Inferior parietal cortex (tissue), 1 donor: ENCODE data around the gene SFI1.

ENCODE experiments used
- DNase-seq: peaks from one replicate; pipeline ENCODE4 v3.0.0-alpha.2; 2016; ENCODE audit errors: extremely low spot score

Gene SFI1

GRCh38 chr22:31616315-31616980 is 120.1 kb downstream of the SFI1 start:
- no peak for DNase-seq

- DNase-seq: no peak
These were observed 121.7 kb downstream of the SFI1 start for GRCh38 chr22:31618057-31618456.

DNA sequence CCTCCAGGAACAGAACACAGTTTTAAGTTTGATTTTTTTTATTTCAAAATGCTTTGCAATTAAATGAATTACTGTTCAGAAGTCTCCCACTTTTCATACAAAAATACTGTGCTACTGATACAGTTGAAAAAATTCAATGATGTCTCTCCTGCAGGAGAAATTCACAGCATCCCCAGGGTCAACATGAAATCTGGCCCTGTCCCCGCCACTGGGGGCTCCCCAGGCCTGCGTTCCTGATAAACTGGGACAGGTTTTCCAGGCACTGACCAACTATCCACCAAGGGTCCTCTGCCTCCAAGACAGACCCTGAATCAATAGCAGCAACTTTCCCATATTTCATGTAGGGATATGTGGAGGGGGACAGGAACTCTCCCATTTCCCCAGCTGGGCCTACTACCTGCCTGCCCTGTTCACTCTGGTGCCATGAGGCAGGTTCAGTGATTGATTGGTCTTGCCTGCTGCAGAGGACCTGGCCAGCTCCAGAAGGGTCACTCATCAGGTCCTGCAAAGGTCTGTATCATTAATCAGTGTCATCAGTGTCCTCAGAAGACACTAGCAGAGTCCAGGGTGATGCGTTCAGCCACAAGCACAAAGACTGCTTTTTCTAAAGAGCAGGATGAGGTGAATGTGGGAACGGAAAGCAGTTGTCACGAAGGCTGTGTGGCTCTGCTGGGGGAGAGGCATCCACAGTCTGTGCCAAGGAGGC is 122.3 kb downstream of the SFI1 start:
- no peak for DNase-seq

DNA sequence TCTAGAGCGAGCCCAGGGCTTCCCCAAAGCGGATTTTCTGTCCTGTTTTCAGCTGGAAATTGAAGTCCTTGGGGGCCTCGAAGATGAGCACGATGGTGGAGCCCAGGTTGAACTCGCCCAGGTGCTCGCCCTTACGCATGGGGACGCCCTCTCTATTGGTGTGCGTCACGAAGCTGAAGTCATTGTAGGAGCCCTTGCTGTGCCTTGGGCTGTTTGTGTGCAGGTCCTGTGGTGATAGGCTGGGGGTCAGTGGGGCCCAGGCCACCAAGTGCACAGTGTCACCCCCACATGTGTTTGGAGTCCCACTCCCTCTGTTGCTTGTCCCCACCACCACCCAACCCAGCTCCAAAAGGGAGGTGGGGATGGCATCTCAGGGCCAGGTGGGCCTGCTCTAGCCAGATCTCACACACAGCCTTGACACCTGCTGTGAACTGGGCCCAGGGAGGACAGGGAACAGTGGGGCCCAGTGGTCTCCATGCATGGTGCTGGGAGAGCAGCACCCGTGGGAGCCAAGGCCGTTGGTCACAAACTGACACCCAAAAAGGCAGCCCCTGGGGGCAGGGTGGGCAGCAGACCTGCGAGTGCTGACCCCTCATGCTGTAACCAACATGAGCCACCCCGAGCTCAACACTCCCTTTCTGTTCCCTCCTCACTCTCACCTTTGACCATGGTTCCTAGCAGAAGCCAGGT is 123.4 kb downstream of the SFI1 start:
- DNase-seq: no peak

DNA sequence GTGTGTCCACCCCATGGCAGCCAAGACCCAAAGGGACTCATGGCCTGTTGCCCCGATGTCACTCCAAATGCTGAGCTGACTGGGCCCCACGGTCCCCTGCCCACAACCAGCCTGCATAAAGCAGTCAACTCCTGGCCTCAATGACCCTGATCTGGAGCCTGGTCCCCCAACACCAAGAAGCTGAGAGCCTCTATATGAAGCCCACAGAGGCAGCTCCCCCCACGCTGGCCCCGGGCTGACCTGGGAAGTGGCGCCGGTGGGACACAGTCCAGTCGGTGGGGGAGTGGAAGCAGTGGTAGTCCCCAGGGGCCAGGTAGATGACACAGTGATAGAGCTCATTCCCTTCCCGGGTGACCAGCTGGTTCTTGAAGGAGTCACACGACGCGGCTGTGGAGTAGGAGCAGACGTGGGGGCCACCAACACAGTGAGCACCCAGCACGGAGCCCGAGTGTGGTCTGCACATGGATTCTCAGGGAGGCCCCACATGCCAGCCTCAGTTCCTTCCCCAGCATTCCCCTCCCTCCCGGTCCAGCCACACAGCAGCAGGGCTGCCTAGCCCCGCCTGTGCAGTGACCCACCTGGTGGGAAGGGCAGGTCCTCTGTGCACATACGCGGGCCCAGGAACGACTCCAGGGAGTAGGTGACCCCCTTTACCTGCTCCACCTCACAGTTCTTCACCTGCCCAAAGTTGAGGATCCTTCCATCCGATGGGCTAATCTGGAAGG is 124.6 kb downstream of the SFI1 start:
- DNase-seq: no peak

DNA sequence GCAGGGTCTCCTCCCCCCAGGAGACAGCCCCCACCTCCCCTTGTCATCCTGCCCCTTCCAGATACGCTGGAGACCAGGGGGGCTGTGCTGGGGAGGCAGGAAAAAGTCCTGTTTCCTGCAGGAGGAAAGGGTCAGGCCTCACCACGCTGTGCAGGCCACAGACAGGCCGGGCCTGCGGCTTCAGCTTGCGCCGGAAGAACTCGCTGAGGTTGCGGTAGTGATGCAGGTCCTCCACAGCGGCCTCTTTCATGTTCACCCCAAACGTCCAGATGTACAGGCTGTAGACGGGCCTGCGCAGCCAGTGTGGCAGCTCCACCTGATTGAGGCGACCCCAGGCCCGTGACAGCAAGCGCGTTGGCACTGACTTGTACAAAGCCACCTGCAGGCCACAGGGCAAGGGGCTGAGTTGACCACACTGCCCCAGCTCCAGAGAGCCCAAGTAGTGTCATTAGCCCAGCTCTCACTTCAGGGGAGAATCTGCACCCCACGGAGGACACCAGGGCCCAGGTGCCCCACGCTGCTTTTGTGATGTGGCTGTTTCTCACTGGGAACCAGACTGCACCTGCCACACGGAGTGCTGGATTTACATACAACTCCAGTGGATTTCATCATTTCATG is 125.3 kb downstream of the SFI1 start:
- DNase-seq: no peak

GRCh38 chr22:31622980-31623379 is 126.6 kb downstream of the SFI1 start:
- no peak for DNase-seq

DNA sequence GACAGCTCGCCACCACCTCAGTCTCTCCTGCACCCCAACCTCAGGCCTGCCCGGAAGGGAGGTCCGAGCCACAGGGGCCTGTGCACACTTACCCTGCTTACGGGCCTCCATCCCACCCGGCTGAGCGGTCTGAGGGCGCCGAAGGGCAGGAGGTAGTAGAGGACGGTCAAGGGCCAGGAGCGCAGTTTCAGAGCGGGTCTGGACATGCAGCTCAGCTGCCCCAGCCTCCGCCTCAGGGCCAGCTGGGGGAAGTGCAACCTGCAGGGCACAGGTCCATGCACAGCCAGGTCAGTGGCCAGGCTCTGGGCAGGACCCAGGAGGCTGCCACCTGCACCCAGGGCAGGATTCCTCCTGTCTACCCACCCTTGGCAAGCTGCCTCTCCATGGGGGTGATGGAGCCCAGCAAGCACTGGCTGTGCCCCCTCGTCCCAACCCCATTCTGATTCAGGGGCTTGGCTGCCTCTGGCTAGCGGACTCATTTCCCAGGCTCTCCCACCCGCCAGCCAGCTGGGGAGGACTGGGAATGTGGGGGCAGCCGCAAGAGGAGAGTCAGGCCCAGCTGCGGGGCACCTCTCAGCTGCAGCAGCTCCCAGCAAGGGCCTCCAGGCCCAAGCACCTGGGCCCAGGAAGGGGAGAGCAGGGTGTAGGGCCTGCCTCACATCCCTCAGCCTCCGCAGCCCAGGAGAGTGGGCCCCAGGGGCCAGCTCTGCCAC is 127.4 kb downstream of the SFI1 start:
- DNase-seq: no peak

- no peak for DNase-seq
These were observed 128.9 kb downstream of the SFI1 start for GRCh38 chr22:31625257-31625640.

DNA sequence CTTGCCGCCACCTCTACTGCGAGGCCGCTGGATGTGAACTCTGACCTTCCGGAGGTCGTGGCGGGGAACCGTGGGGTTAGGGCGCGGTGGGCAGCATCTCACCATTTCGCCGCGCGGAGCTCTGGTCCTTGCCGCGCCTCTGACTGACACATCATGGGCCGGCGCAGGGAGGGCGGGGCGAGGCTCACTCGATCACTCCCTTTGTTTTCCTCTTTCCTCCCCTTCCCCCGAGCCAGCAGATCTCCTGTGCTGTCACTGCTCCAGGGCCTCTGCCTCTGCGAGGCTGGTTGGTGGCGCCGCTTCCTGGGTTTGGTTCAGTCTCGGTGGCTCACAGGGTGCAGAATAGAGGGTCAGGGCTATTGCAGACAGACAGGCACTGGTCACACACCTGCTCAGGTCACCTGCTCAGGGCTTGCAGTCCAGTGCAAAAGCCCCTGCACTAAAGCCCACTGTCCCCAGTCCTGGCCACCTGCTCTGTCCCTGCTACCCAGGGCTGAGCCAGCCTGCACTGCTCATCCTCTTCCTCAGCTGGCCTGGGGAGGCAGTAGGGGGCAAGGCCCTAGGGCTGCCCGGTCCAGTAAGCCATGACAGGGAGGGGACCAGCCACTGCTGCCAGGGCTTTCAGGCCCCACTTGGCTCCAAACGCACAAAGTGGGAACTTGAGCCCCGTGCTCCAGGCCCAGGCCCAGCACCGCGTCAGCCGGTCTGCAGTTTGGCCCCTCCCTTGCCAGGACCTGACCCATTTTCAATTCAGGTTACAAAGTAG is 129.5 kb downstream of the SFI1 start:
- DNase-seq: peak; percentile 55

- DNase-seq: no peak
These were observed 130.3 kb downstream of the SFI1 start for GRCh38 chr22:31626427-31627150.

DNA sequence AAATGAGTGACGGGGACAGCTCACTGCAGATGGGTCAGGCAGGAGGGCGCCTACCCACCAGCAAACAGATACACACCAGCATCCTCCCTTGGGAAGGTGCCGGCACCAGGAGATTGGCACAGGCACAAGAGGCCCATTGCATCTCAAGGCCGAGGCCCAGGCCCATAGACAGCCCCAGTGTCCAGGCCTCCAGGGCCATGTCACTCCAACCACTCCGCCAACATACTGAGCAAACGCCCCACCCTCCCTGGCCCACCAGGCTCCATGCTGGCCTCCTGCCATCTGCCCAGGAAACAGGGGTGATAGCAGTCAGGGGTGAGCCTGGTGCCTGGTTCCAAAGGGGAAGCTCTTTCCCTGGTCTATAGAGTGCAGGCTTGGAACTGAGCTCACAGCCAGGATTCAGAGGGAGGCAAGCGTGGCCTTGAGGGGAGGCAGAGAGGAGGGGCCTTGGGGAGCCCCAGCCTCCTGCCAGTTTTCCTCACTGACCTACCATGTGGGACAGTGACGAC is 130.9 kb downstream of the SFI1 start:
- no peak for DNase-seq

- DNase-seq: no peak
These were observed 132.0 kb downstream of the SFI1 start for GRCh38 chr22:31628362-31628761.

DNA sequence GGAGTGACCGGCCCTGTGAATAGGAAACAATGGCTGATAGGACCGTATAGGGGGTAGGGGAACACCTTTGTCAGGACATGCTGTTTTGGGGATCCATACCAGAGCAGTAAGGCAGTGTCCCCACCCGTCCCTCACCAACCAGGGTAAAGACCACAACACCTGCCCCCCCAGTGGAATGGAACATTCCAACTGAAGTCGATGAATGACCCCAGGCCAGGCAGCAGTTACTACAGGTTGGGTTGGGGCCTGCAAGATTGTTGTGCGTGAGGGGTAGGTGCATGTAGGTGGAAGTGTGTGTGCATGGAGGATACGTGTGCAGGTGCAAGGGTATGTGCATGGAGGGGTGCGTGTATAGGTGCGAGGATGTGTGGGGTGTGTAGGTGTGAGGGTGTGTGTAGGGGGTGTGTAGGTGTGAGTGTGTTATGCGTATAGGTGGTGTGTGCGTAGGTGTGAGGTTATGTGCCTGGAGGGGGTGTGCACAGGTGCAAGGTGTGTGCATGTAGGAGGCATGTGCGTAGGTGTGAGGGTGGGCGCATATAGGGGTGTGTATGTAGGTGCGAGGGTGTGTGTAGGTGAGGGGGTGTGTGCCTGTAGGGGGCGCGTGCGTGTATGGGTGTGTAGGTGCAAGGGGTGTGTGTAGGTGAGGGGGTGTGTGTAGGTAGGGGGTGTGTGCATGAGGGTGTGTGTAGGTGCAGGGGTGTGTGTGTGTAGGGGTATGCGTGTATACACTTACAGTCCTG is 132.8 kb downstream of the SFI1 start:
- no peak for DNase-seq

- DNase-seq: no peak
These were observed 133.4 kb downstream of the SFI1 start for GRCh38 chr22:31629741-31630184.

- peak; percentile 57 for DNase-seq
These were observed 134.3 kb downstream of the SFI1 start for GRCh38 chr22:31630331-31631329.

GRCh38 chr22:31631436-31631835 is 135.1 kb downstream of the SFI1 start:
- no peak for DNase-seq
